Epithelial cell of proximal tubule (primary cell): ENCODE data around the gene TMCC3. TPM values are rescaled to one million over a fixed set of nuclear protein-coding genes. Genes with fewer than 3 reads are reported as not detected.
"Not testable (repeated sequence)": the region's sequence is repeated elsewhere in the genome, so short reads cannot be mapped to it uniquely, and the experiment has no call there.

Experiments used
- DNase-seq: peaks from one replicate; pipeline ENCODE4 v3.0.0-alpha.2; 2011; ENCODE audit warnings: low read depth
- H3K4me3 ChIP-seq: 2 replicates; pipeline ENCODE4 v1.5.1; 2011; ENCODE audit warnings: low read depth, mild to moderate bottlenecking, low read length
- total RNA-seq: library from RNA; depleted of rRNA; stranded (reverse); fragments of >200 nt; gene quantifications from 2 replicates; pipeline ENCODE4 v1.2.3, GENCODE V29; 2015
- TF ChIP-seq, protein P1 (sequence below): conservative IDR thresholded peaks from 2 replicates; pipeline ENCODE4 v1.5.1; 2012; ENCODE audit warnings: low read depth, mild to moderate bottlenecking, low read length

TMCC3 gene
- total RNA-seq, 1 donor from 2014 or later, result 11.8 TPM

DNA sequence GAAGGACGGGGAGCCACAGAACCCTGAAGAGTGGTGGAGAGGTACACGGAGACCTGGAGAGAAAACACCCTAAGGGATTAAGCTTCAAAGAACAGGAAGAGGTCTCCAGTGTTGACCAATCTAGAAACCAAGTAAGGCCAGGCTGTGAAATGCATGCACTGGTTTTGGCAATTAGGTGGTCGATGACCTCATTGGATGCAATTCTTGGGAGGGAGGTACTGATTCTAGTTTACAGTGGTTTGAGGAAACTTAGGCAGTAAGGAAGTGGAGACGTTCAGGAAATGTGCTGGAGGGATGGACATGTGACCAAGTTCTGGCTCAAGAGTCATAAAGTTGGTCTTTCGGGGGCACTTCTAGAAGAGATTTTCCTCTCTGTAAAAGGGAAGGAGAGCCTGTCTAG lies 99.4 kb downstream of the TMCC3 start:
- H3K4me3 ChIP-seq, result no peak overlapping the region
- DNase-seq, result no peak
- TF ChIP-seq, protein P1, sequence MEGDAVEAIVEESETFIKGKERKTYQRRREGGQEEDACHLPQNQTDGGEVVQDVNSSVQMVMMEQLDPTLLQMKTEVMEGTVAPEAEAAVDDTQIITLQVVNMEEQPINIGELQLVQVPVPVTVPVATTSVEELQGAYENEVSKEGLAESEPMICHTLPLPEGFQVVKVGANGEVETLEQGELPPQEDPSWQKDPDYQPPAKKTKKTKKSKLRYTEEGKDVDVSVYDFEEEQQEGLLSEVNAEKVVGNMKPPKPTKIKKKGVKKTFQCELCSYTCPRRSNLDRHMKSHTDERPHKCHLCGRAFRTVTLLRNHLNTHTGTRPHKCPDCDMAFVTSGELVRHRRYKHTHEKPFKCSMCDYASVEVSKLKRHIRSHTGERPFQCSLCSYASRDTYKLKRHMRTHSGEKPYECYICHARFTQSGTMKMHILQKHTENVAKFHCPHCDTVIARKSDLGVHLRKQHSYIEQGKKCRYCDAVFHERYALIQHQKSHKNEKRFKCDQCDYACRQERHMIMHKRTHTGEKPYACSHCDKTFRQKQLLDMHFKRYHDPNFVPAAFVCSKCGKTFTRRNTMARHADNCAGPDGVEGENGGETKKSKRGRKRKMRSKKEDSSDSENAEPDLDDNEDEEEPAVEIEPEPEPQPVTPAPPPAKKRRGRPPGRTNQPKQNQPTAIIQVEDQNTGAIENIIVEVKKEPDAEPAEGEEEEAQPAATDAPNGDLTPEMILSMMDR, result no peak

DNA sequence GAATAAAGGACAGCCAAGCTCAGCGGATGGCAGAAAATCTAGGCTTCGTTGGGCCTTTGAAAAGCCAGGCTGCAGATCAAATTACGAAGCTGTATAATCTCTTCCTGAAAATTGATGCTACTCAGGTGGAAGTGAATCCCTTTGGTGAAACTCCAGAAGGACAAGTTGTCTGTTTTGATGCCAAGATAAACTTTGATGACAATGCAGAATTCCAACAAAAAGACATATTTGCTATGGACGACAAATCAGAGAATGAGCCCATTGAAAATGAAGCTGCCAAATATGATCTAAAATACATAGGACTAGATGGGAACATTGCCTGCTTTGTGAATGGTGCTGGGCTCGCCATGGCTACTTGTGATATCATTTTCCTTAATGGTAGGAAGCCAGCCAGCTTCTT lies 101.5 kb downstream of the TMCC3 start:
- not testable (repeated sequence) for DNase-seq, H3K4me3 ChIP-seq

DNA sequence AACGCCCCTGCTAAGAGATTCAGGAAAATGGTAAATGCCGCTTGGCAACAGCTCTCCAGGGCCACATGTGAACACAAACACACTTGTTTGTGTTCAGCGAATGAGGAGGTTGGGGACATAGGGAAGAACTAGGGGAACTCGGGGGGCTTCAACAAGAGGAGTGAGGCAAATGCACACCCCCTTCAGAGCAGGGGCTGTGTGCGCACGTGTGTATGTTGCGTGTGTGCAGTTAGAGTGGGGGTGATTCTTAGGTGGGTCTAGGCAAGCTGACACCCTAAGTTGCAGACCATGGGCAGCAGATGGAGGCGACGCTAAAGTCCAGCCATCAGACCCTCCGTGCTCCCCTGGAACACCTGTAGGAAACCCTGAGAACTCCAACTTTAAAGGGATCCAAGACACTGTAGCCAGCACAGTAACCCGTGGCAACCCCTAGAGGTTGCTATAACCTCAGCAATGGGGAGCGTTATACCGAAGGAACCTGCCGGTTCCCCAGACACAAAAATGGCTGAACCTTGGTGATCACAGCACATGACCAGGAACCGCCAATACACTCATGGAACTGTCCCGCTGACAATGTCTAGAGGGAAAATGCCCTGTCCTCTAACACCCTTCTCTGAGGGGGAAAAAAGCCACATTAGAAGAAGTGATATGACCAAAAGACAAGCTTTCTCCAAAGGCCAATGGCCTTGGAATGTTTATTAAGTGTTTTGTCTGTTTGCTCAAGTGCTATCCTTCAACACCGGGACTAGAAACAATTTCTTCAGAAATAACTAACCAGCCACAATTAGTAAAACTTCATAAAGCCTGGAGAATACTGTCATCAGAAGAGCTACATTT lies 104.2 kb downstream of the TMCC3 start:
- TF ChIP-seq, protein P1, result peak; percentile 90
- no peak for DNase-seq
- no peak overlapping the region for H3K4me3 ChIP-seq

DNA sequence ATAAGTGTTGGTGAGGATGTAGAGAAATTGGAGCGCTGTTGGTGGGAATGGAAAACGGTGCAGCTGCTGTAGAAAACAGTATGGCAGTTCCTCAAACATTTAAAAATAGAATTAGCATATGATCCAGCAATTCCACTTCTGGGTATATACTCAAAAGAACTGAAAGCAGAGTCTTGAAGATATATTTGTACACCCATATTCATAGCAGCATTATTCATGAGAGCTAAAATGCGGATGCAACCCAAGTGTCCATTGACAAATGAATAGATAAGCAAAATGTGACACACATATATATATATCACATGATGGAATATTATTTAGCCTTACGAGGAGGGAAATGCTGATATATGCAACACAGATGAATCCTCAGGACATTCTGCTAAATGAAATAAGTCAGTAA lies 106.0 kb downstream of the TMCC3 start:
- no peak for DNase-seq
- H3K4me3 ChIP-seq, result no peak overlapping the region
- TF ChIP-seq, protein P1, result no peak

DNA sequence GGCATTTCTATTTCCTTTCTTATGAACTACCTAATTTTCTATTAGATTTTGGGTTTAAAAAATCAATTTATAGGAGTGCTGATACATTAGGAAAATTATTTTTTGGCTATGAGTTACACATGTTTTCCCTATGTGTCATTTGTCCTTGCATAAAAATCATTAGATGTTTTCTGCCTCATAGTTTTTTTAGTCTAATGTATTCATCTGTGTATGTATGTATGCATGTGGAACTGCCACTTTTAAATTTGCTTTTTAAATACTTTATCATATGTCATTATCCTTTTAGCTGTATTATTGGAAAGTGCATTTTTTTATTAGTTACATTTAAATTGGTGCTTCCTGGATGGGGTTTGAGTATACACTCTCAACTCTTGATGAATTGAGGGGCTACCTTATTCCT lies 112.0 kb downstream of the TMCC3 start:
- TF ChIP-seq, protein P1, result no peak
- no peak overlapping the region for H3K4me3 ChIP-seq
- no peak for DNase-seq

DNA sequence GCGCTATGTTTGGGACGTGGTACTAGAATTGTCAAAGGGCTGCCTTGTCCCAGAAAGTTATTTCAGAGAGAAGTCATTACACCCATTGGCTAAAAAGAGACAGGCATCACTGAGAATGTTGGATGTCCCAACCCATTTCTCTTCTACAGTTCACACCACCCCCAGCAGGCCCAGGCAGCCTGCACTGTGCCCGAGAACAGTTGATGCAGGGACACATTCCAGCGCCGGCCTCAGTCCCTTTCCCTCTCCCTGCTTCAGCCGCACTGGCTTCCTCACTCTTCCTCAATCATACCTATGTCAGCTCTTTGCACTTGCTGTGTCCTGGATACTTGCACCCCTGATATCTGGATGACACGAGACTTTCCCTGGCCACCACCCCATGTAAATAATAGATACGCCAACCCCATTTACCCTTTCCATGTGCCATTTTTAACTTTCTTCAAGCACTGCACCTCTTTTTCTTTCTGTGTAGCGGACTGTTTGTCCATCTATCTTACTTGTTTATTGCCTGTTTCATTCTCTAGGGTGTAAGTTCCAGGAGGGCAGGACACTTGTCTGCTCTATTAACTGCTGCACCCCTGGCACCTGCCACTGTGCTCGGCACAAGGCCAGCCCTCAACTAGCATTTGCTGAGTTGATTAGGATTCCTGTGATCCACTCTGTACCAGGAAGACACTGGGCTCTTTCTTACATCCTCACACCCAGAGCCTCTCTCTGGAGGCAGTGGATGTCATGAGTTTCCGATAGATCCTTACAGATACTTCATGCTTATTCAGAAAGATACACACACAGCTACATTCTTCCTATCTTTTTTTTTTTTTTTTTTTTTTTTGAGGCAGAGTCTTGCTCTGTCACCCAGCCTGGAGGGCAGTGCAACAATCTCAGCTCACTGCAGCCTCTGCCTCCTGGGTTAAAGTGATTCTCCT lies 114.1 kb downstream of the TMCC3 start:
- TF ChIP-seq, protein P1, result no peak
- H3K4me3 ChIP-seq, result no peak overlapping the region
- no peak for DNase-seq

DNA sequence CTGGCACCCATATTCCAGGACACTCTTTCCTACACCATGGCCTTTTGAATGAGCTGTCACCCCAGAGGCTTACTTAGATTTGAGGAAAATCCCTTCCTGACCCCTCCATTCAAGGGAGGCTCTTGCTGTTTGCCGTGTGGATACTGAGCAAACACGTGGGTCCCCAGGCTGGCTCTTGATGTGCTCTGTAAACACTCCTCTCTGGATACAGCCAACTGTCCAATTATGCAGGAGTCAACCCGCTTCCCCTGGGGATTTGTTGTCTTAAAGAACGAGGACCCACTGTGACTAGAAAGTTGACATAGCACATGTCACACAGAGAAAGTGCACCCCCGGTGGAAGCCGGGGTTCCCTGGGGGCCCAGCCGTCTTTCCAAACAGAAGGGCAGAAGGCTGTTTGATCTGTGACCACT lies 114.8 kb downstream of the TMCC3 start:
- DNase-seq, result no peak
- no peak overlapping the region for H3K4me3 ChIP-seq
- TF ChIP-seq, protein P1, result no peak
